T-helper 1 cell treated with Interleukin-12 subunit alpha and Interleukin-12 subunit beta and Interleukin-4 antibody, amounts not matched to agents 30 μg/mL and 1 μg/mL, for 36 hours (primary cell): ENCODE results near the gene NTRK1.

Experiments used
- H3K27ac Mint-ChIP-seq: one replicate; pipeline ENCODE4 v1.8.0; 2021; ENCODE audit warnings: mild to moderate bottlenecking, mixed read lengths
- H3K27me3 Mint-ChIP-seq: one replicate; pipeline ENCODE4 v1.8.0; 2021; ENCODE audit warnings: low read depth, mixed read lengths
- H3K36me3 Mint-ChIP-seq: one replicate; pipeline ENCODE4 v1.8.0; 2021; ENCODE audit warnings: low read depth, mixed read lengths
- H3K4me1 Mint-ChIP-seq: one replicate; pipeline ENCODE4 v1.8.0; 2021; ENCODE audit warnings: low read depth, mixed read lengths
- H3K4me3 Mint-ChIP-seq: one replicate; pipeline ENCODE4 v1.8.0; 2021; ENCODE audit warnings: mild to moderate bottlenecking, moderate library complexity, mixed read lengths
- H3K9me3 Mint-ChIP-seq: one replicate; pipeline ENCODE4 v1.8.0; 2021; ENCODE audit warnings: mixed read lengths

NTRK1 gene

GRCh38 chr1:156828400-156829124 is 32.1 kb upstream of the NTRK1 start:
- Mint-ChIP-seq H3K9me3 (no peaks in the 10 kb centered on the region), H3K27me3 (peaks cover 10% of the 10 kb centered on the region), H3K4me1 (peaks cover 16% of the 10 kb centered on the region), H3K27ac (no peak overlapping the region), H3K4me3 (no peak overlapping the region), H3K36me3 (peaks cover 4% of the 10 kb centered on the region)

DNA sequence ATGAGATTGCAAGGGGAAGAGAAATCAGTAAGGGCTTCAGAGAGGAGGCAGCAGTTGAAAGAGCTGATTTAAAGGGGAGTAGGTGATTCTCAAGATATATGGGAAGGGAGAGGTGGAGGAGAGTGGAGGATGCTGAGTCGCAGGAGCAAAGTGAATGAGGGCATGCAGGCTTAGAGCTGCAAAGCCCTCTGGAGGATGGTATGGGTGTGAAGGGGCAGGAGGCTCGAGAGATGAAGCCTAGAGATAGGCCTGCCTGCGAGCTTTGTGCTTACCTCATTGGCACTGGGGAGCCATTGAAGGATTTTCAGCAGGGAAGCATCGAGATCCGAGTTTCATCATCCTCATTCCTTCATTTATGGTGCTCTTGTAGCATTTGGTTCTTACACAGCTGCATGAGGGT is 28.2 kb upstream of the NTRK1 start:
- peaks cover 10% of the 10 kb centered on the region for H3K27me3 Mint-ChIP-seq
- H3K4me3 Mint-ChIP-seq = no peak overlapping the region
- peaks cover 54% of the 10 kb centered on the region for H3K4me1 Mint-ChIP-seq
- H3K27ac Mint-ChIP-seq = peak overlapping the region; percentile 51
- no peaks in the 10 kb centered on the region for H3K9me3 Mint-ChIP-seq
- H3K36me3 Mint-ChIP-seq = peaks cover 7% of the 10 kb centered on the region

- Mint-ChIP-seq H3K27ac (peak overlapping the region; percentile 99), H3K27me3 (peaks cover 10% of the 10 kb centered on the region), H3K4me1 (peaks cover 59% of the 10 kb centered on the region), H3K36me3 (peaks cover 7% of the 10 kb centered on the region), H3K9me3 (no peaks in the 10 kb centered on the region), H3K4me3 (no peak overlapping the region)
These were observed 27.1 kb upstream of the NTRK1 start for GRCh38 chr1:156833603-156834002.

DNA sequence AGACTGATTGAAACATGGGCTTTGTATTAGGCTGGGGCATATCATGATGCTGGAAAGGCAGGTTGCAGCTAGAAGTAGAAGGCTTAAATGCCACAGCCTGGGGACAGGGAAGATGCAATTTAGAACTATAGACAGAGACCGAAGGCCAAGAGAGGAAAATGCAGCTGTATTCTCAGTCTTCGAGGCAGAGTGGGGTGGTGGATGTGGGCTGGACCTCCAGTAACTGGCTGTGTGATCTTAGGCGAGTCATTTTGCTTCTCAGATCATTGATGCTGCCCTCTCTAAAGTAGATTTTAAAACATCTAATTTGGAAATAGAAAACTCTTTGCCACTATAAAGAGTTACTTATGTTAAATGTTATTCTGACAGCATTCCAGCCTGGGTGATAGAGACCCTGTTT is 26.3 kb upstream of the NTRK1 start:
- Mint-ChIP-seq H3K9me3 (no peaks in the 10 kb centered on the region), H3K27me3 (peaks cover 10% of the 10 kb centered on the region), H3K4me1 (peaks cover 59% of the 10 kb centered on the region), H3K27ac (peak overlapping the region; percentile 99), H3K36me3 (peaks cover 9% of the 10 kb centered on the region), H3K4me3 (peak overlapping the region; percentile 33)

- peak overlapping the region; percentile 99 for H3K27ac Mint-ChIP-seq
- peaks cover 9% of the 10 kb centered on the region for H3K36me3 Mint-ChIP-seq
- H3K4me1 Mint-ChIP-seq = peaks cover 62% of the 10 kb centered on the region
- peaks cover 11% of the 10 kb centered on the region for H3K27me3 Mint-ChIP-seq
- H3K4me3 Mint-ChIP-seq = peak overlapping the region; percentile 81
- no peaks in the 10 kb centered on the region for H3K9me3 Mint-ChIP-seq
These were observed 24.5 kb upstream of the NTRK1 start for GRCh38 chr1:156836041-156836654.

GRCh38 chr1:156836892-156837291 is 23.8 kb upstream of the NTRK1 start:
- no peaks in the 10 kb centered on the region for H3K9me3 Mint-ChIP-seq
- peaks cover 11% of the 10 kb centered on the region for H3K27me3 Mint-ChIP-seq
- H3K4me3 Mint-ChIP-seq = peak overlapping the region; percentile 81
- H3K27ac Mint-ChIP-seq = peak overlapping the region; percentile 99
- peaks cover 9% of the 10 kb centered on the region for H3K36me3 Mint-ChIP-seq
- H3K4me1 Mint-ChIP-seq = peaks cover 61% of the 10 kb centered on the region

DNA sequence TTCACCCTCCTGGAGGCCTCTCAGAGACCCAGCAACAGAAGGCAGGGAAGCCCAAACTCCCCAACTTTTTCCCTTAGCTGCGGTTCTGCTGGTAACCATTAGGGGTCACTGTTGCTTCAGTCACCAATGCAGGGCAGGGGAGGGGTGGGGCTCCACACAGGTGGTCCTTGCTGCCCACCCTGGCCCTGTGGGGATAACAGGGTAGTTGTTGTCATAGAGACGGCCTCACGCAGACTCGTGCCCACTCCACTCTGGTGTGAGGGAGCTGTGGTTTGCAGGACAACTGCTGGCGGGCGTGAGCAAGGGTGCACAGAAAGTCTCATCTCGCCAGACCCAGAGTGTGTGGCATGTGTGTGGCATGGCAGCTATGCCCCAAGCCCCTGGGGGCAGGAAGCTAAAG is 21.7 kb upstream of the NTRK1 start:
- Mint-ChIP-seq H3K27me3 (peaks cover 22% of the 10 kb centered on the region), H3K36me3 (peaks cover 3% of the 10 kb centered on the region), H3K4me3 (peak overlapping the region; percentile 39), H3K27ac (peak overlapping the region; percentile 64), H3K4me1 (peaks cover 48% of the 10 kb centered on the region), H3K9me3 (no peaks in the 10 kb centered on the region)

DNA sequence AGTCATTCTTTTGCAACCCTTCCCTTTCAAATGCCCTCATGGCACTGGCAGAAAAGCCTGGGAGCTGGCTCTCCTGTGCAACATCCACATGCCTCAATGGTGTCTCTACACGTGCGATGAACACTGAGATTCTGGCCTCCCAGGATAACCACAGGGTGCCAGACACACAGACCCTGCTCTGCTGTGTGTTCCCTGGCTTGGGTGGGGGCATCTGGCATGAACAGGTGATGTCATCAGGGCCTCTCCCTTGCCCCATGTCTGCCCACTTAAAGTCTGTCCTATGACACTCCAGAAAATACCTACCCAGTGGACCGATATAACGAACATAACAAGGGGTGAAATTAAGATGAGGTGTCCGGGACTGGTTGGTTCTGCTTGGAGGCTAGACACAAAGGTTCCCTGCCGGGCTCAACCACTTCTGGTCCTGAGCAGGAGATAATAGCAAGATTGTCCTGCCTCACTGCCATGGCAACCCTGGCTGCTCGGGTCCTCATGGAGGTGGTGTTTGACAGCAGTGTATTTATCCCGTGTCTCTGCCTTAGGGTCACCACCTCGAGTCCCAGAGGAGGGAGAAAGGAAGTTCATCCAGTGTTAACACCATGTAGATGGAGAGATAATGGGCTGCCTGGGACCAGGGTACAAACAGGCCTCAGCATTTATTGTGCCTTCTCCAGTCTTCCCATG is 21.1 kb upstream of the NTRK1 start:
- no peaks in the 10 kb centered on the region for H3K9me3 Mint-ChIP-seq
- peaks cover 44% of the 10 kb centered on the region for H3K4me1 Mint-ChIP-seq
- peaks cover 28% of the 10 kb centered on the region for H3K27me3 Mint-ChIP-seq
- no peak overlapping the region for H3K4me3 Mint-ChIP-seq
- peaks cover 5% of the 10 kb centered on the region for H3K36me3 Mint-ChIP-seq
- H3K27ac Mint-ChIP-seq = peak overlapping the region; percentile 50

DNA sequence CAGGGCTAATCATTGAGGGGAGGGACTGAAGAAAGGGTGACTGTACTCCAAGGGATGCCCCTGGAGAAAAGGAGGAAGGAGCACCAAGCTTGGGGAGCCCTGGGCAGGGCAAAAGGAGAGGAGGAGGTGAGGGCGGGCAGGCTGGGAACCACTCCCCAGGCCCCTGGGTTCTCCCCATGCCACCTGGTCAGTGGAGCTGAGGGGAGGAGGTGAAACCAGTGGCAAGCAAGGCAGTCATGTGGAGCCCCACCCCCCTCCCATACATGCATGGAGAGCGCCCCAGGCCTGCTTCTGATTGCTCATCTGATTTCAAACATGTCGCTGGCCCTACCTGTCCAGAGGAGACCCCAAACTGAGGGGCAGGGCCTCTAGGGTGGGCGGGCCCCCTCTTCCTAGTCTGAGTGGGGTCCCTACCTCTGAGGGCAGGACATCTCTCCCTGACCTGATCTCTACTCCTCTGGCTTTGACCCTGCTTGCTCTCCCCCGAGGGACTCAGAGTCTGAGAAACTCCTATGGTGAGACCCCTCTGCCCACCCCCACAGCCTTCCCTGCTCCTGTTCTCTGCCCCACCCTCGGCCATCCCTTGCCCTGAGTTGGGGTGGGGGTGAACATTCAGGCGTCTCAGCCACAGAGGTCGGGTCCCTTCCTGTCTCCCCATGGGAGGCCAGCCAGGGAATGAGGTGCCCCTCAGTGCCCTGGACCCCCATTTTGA is 20.3 kb upstream of the NTRK1 start:
- Mint-ChIP-seq H3K4me3 (no peak overlapping the region), H3K36me3 (peaks cover 5% of the 10 kb centered on the region), H3K9me3 (no peaks in the 10 kb centered on the region), H3K27me3 (peaks cover 36% of the 10 kb centered on the region), H3K27ac (no peak overlapping the region), H3K4me1 (peaks cover 39% of the 10 kb centered on the region)

- Mint-ChIP-seq H3K9me3 (no peaks in the 10 kb centered on the region), H3K4me3 (no peak overlapping the region), H3K27me3 (peaks cover 41% of the 10 kb centered on the region), H3K27ac (no peak overlapping the region), H3K4me1 (peaks cover 36% of the 10 kb centered on the region), H3K36me3 (peaks cover 5% of the 10 kb centered on the region)
These were observed 19.8 kb upstream of the NTRK1 start for GRCh38 chr1:156840898-156841279.

DNA sequence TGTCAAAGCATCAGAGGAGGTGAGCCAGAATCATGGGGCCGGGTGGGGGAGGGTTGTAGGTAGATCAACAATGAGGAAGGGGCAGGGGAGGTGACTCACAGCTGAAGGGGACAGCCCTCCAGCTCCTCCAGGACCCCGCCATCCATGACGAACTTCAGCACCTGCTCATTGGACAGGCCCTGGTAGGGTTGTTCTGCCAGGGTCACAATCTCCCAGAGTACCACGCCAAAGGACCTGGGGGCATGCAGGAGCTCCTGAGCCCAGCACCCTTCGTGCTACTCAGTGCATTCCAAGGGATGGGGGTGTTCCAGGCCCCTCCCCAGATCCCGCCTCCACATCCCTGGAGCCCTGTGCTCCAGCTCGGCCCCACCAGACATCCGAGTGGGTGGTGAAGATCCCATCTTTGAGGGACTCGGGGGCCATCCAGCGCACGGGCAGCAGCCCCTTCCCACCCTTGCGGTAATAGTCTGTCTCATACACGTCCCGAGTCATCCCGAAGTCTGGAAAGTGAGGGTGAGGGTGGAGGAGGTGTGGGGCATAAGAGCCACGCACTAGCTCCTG is 19.3 kb upstream of the NTRK1 start:
- Mint-ChIP-seq H3K36me3 (peaks cover 5% of the 10 kb centered on the region), H3K27ac (no peak overlapping the region), H3K9me3 (no peaks in the 10 kb centered on the region), H3K27me3 (peaks cover 46% of the 10 kb centered on the region), H3K4me1 (peaks cover 36% of the 10 kb centered on the region), H3K4me3 (no peak overlapping the region)

DNA sequence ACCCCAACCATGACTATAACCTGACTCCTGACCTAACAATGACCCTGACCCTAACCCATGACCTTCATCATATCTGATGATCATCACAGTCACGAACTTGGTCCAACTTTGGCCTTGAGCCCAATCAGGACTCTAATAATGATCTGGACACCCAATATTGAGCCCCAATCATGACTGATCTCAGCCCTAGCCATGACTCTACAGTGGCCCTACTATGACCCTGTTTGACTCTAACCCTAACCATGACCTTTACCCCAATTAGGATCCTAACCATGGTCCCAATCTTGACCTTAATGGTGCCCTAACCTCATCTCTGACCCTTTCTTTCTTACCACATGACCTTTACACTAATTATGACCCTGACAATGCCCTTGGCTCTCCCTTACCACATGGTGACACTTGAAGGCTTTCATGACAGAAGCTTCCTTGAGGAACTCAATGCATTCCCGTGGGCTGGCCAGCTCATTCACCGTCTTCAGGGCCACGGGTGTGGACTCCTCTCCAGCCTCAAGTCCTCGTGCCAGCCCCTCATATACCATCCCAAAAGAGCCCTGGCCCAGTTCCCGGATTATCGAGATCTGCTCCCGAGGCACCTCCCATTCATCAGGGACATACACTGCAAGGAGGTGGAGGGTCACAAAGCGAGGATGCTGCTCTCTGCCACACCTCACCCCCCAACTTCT is 17.9 kb upstream of the NTRK1 start:
- Mint-ChIP-seq H3K27me3 (peaks cover 60% of the 10 kb centered on the region), H3K9me3 (no peaks in the 10 kb centered on the region), H3K4me1 (peaks cover 29% of the 10 kb centered on the region), H3K27ac (no peak overlapping the region), H3K4me3 (no peak overlapping the region), H3K36me3 (peaks cover 5% of the 10 kb centered on the region)

GRCh38 chr1:156844102-156844501 is 16.6 kb upstream of the NTRK1 start:
- peaks cover 3% of the 10 kb centered on the region for H3K36me3 Mint-ChIP-seq
- no peak overlapping the region for H3K27ac Mint-ChIP-seq
- H3K9me3 Mint-ChIP-seq = no peaks in the 10 kb centered on the region
- H3K27me3 Mint-ChIP-seq = peaks cover 65% of the 10 kb centered on the region
- peak overlapping the region; percentile 36 for H3K4me3 Mint-ChIP-seq
- H3K4me1 Mint-ChIP-seq = peaks cover 34% of the 10 kb centered on the region

GRCh38 chr1:156844638-156845037 is 16.0 kb upstream of the NTRK1 start:
- no peaks in the 10 kb centered on the region for H3K9me3 Mint-ChIP-seq
- peaks cover 34% of the 10 kb centered on the region for H3K4me1 Mint-ChIP-seq
- no peak overlapping the region for H3K27ac Mint-ChIP-seq
- H3K27me3 Mint-ChIP-seq = peaks cover 64% of the 10 kb centered on the region
- H3K4me3 Mint-ChIP-seq = peak overlapping the region; percentile 26
- H3K36me3 Mint-ChIP-seq = peaks cover 3% of the 10 kb centered on the region
